ENCODE data around the gene EDNRB. TPM values are rescaled to one million over a fixed set of nuclear protein-coding genes. Genes with fewer than 3 reads are reported as not detected.

The EDNRB gene
- total RNA-seq, result 22.8 and 37.7 TPM in 2 replicates

GRCh38 chr13:77918391-77919245, at the start of gene EDNRB:
Gene EDNRB (minus strand): TSS chr13:77918831. CDS start chr13:77918573, 258 bp downstream.

Other genes with a start within 250 kb of the EDNRB start
- 1.1 and 9.8 TPM in 2 replicates for gene SLAIN1, start 221.1 kb downstream of the EDNRB start, total RNA-seq

Data from bladder microvascular endothelial cell (primary cell).